Lung (tissue), 12 donors: ENCODE results near the gene ABCB6. TPM values are rescaled to one million over a fixed set of nuclear protein-coding genes. Genes with fewer than 3 reads are reported as not detected.
A peak's percentile ranks its signal among the peaks of the same experiment; 100 is the strongest.

Source experiments
- ATAC-seq: fragments of 200-7000 bp; cut with Tn5 transposase; one replicate; pipeline ENCODE4 v1.9.1; 2020; ENCODE audit warnings: moderate number of reproducible peaks; ENCODE audit not compliant: insufficient read depth, low FRiP score
- DNase-seq, 3 donors: peaks; one replicate each; pipeline ENCODE4 v3.0.0-alpha.2; 2013 to 2017
- H3K27ac ChIP-seq, 2 donors: one replicate each; pipeline ENCODE4 v1.5.1; 2013; ENCODE audit warnings: mild to moderate bottlenecking in 2 of 2, moderate library complexity in 2 of 2, control low read depth in 1 of 2, inconsistent platforms in 1 of 2, low read depth in 1 of 2, low read length in 1 of 2
- H3K27me3 ChIP-seq, 3 donors: one replicate each; pipeline ENCODE4 v1.5.1; 2013; ENCODE audit warnings: low read length in 2 of 3; ENCODE audit not compliant: control insufficient read depth in 3 of 3, insufficient read depth in 3 of 3
- H3K36me3 ChIP-seq, 4 donors: one replicate each; pipeline ENCODE4 v1.5.1; 2013; ENCODE audit warnings: low read length in 4 of 4, mild to moderate bottlenecking in 1 of 4, moderate library complexity in 1 of 4; ENCODE audit not compliant: control insufficient read depth in 4 of 4, insufficient read depth in 4 of 4
- H3K4me1 ChIP-seq, 5 donors: one replicate each; pipeline ENCODE4 v1.5.1; 2013; ENCODE audit warnings: low read length in 5 of 5, mild to moderate bottlenecking in 2 of 5, moderate library complexity in 1 of 5; ENCODE audit not compliant: control insufficient read depth in 5 of 5, insufficient read depth in 5 of 5
- H3K4me3 ChIP-seq: one replicate; pipeline ENCODE4 v1.5.1; 2013; ENCODE audit warnings: mild to moderate bottlenecking, control low read depth, moderate library complexity
- H3K9ac ChIP-seq, 2 donors: one replicate each; pipeline ENCODE4 v1.5.1; 2013; ENCODE audit warnings: low read length in 2 of 2, control low read depth in 1 of 2; ENCODE audit not compliant: insufficient read depth in 1 of 2
- H3K9me3 ChIP-seq, 4 donors: one replicate each; pipeline ENCODE4 v1.5.1; 2013; ENCODE audit warnings: low read length in 3 of 4, mild to moderate bottlenecking in 1 of 4, moderate library complexity in 1 of 4; ENCODE audit not compliant: control insufficient read depth in 4 of 4, insufficient read depth in 3 of 4
- CTCF ChIP-seq: IDR thresholded peaks from 2 replicates; pipeline ENCODE4 v1.5.1; 2012; ENCODE audit warnings: mild to moderate bottlenecking; ENCODE audit errors: control extremely low read depth, extremely low read depth
- WGBS, 2 donors: extraction: QIAGEN DNeasy Blood & Tissue Kit; methylation state at CpG; one replicate each; pipeline ENCODE4 v1.1.7; 2013; 5-methylcytosine and 5-hydroxymethylcytosine counted together
- polyA plus RNA-seq, 2 donors: library from polyadenylated mRNA; stranded (reverse); fragments of 200-250 nt; gene quantifications; one replicate each; pipeline ENCODE4 v1.2.1, GENCODE V29; 2013
- total RNA-seq, 2 donors: library from RNA; depleted of rRNA in 1 of 2; stranded (reverse); fragments of >200 nt in 1 of 2; gene quantifications; one replicate each; pipeline ENCODE4 v1.2.1, GENCODE V29; 2014 to 2021
- donor health status: control.
- donor health status: control.
- donor health status: Bipolar disorder and iron deficiency.
- donor health status: healthy.
- donor health status: DM: yes; HTN: yes; CAD: no.

ABCB6 gene
- total and polyA plus RNA-seq, 4 donors: 17.2 to 49.4 (median 34.0) TPM

DNA sequence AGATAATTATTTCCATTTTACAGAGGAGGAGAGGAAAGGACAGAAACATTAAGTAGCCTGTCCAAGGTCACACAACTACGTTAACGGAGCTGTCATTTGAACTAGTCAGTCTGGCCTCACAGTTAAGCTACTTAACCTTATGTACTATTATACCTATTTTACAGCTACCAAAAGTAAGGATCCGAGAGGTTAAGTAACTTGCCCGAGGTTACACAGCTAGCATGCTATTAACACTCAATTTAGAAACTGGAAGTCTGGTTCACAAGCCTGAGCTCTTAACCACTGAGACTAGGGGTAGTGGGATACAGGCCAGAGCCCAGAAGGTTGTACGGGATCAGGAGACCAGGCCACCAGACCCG, 26.0 kb upstream of the ABCB6 start:
- H3K27me3 ChIP-seq: no peaks in the 10 kb centered on the region
- H3K9ac ChIP-seq: peak overlapping the region; percentile 69 to 98
- no peaks in the 10 kb centered on the region for H3K9me3 ChIP-seq
- peak overlapping the region; percentile 97 for H3K4me3 ChIP-seq
- no peak for ATAC-seq
- 36 to 39% methylated on average over 6 of the region's 6 CpGs for whole genome bisulfite sequencing, 2 donors
- TF ChIP-seq CTCF: no peak
- peaks cover 0 to 15% (median 8%) of the 10 kb centered on the region in 4 donors for H3K36me3 ChIP-seq
- no peak for DNase-seq
- H3K4me1 ChIP-seq: peaks cover 0 to 32% (median 24%) of the 10 kb centered on the region in 5 donors
- H3K27ac ChIP-seq: peak overlapping the region; percentile 92 to 99

- H3K27ac ChIP-seq: peak overlapping the region in 1 of 2 donors; percentile 37
- ATAC-seq (no peak), DNase-seq (peak in 2 of 3 donors; percentile 45 to 54)
- H3K9ac ChIP-seq: no peak overlapping the region
- H3K27me3 ChIP-seq: no peaks in the 10 kb centered on the region
- H3K4me3 ChIP-seq: no peak overlapping the region
- H3K4me1 ChIP-seq: peaks cover 0 to 21% (median 11%) of the 10 kb centered on the region in 5 donors
- no peaks in the 10 kb centered on the region for H3K9me3 ChIP-seq
- TF ChIP-seq CTCF: no peak
- 48 to 57% methylated on average over 28 of the region's 28 CpGs for WGBS, 2 donors
- peaks cover 0 to 18% (median 11%) of the 10 kb centered on the region in 4 donors for H3K36me3 ChIP-seq
These were observed 24.6 kb upstream of the ABCB6 start for GRCh38 chr2:219243291-219243761.

GRCh38 chr2:219234331-219234730, 15.6 kb upstream of the ABCB6 start:
- Histone ChIP-seq H3K4me1 (peaks cover 0 to 9% (median 4%) of the 10 kb centered on the region in 5 donors), H3K9ac (no peak overlapping the region), H3K36me3 (peaks cover 22 to 50% (median 48%) of the 10 kb centered on the region in 4 donors), H3K27ac (no peak overlapping the region), H3K27me3 (no peaks in the 10 kb centered on the region), H3K4me3 (no peak overlapping the region), H3K9me3 (no peaks in the 10 kb centered on the region)
- no peak for TF ChIP-seq CTCF
- ATAC-seq: no peak
- 94% methylated on average over 3 of the region's 3 CpGs for WGBS, 2 donors
- DNase-seq: no peak

DNA sequence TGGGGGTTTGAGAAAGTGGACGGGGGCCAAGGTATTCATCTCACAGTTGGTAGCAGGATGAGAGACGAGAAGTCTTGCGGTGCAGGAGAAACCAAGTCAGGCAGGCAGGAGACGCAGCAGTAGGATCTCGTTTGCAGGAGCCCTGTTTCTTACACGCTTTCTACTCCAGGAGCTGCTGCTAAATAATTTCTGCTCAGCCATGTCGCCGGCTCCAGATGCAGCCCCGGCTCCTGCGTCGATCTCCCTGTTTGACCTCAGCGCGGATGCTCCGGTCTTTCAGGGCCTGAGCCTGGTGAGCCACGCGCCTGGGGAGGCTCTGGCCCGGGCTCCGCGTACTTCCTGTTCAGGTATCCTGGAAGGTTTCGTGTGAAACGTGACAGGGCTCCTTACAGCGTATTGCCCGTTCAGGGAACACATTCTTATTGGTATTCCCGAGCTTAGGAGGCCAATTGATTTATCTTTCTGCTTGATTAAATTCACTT, 11.3 kb upstream of the ABCB6 start:
- Histone ChIP-seq H3K27me3 (no peaks in the 10 kb centered on the region), H3K36me3 (peaks cover 18 to 37% (median 27%) of the 10 kb centered on the region in 4 donors), H3K4me1 (peaks cover 4 to 26% (median 9%) of the 10 kb centered on the region in 5 donors), H3K4me3 (peak overlapping the region; percentile 78), H3K9ac (peak overlapping the region; percentile 53 to 85), H3K9me3 (no peaks in the 10 kb centered on the region), H3K27ac (peak overlapping the region; percentile 87 to 98)
- DNase-seq (peak in 2 of 3 donors; percentile 46), ATAC-seq (no peak)
- 0 to 1% methylated on average over 24 of the region's 24 CpGs for WGBS, 2 donors
- TF ChIP-seq CTCF: no peak
